Liver (tissue), 3 donors: ENCODE results near the gene AMPH.

ENCODE experiments used
- FOXA1 ChIP-seq: IDR thresholded peaks from 2 replicates; pipeline ENCODE4 v1.6.1; 2016; ENCODE audit warnings: antibody characterized with exemption
- GABPA ChIP-seq, 2 donors: IDR thresholded peaks in 1 of 2; conservative IDR thresholded peaks in 1 of 2; 2 replicates each; pipeline ENCODE4 v1.6.1; 2016; ENCODE audit warnings: antibody characterized with exemption in 2 of 2, mild to moderate bottlenecking in 1 of 2, moderate library complexity in 1 of 2
- HNF4A ChIP-seq, 2 donors: conservative IDR thresholded peaks; 2 replicates each; pipeline ENCODE4 v1.6.1; 2016; ENCODE audit warnings: antibody characterized with exemption in 2 of 2, mild to moderate bottlenecking in 2 of 2
- HNF4G ChIP-seq: IDR thresholded peaks from 2 replicates; pipeline ENCODE4 v1.6.1; 2016; ENCODE audit warnings: antibody characterized with exemption
- JUND ChIP-seq, 2 donors: IDR thresholded peaks; 2 replicates each; pipeline ENCODE4 v1.6.1; 2016; ENCODE audit warnings: antibody characterized with exemption in 2 of 2
- RAD21 ChIP-seq, 2 donors: IDR thresholded peaks; 2 replicates each; pipeline ENCODE4 v1.6.1; 2016; ENCODE audit warnings: antibody characterized with exemption in 2 of 2, mild to moderate bottlenecking in 2 of 2
- SP1 ChIP-seq: IDR thresholded peaks from 2 replicates; pipeline ENCODE4 v1.6.1; 2018; ENCODE audit warnings: antibody characterized with exemption, mild to moderate bottlenecking
- YY1 ChIP-seq: IDR thresholded peaks from 2 replicates; pipeline ENCODE4 v1.6.1; 2016; ENCODE audit warnings: antibody characterized with exemption, mild to moderate bottlenecking
- TF ChIP-seq, protein P1 (sequence below): fragments of 150-350 bp; IDR thresholded peaks from 2 replicates; pipeline ENCODE4 v1.5.1; 2017; ENCODE audit warnings: improper control_type of control experiment, low read depth, low read length; ENCODE audit not compliant: missing input control
- TF ChIP-seq, protein P2 (sequence below): IDR thresholded peaks from 2 replicates; pipeline ENCODE4 v1.6.1; 2016; ENCODE audit warnings: antibody characterized with exemption, mild to moderate bottlenecking
- TF ChIP-seq, protein P3 (sequence below): IDR thresholded peaks from 2 replicates; pipeline ENCODE4 v1.6.1; 2016; ENCODE audit warnings: antibody characterized with exemption
- TF ChIP-seq, protein P4 (sequence below): IDR thresholded peaks from 2 replicates; pipeline ENCODE4 v1.6.1; 2016; ENCODE audit warnings: antibody characterized with exemption
- TF ChIP-seq, protein P5 (sequence below): IDR thresholded peaks from 2 replicates; pipeline ENCODE4 v1.6.1; 2016; ENCODE audit warnings: antibody characterized with exemption
- donor health status: healthy.
- donor health status: healthy.

DNA sequence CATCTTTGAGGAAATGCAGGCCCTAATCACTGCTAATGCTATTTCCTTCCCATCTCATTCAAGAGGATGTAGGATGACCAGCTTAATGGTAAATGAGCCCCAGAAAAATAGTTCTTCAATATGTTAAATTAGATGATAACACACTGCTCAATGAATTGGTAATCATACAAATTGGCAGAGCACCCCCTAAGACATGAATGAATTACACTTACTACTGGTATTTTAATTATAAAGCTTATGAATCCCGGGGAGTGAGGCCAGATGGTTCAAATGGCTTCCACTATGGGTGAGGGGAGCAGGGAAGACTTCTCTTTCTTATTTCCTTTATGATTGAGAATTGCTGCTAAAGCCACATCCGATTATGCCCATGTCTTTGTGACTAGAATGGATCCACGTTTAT is 198.5 kb downstream of the AMPH start:
- TF ChIP-seq, protein P1, sequence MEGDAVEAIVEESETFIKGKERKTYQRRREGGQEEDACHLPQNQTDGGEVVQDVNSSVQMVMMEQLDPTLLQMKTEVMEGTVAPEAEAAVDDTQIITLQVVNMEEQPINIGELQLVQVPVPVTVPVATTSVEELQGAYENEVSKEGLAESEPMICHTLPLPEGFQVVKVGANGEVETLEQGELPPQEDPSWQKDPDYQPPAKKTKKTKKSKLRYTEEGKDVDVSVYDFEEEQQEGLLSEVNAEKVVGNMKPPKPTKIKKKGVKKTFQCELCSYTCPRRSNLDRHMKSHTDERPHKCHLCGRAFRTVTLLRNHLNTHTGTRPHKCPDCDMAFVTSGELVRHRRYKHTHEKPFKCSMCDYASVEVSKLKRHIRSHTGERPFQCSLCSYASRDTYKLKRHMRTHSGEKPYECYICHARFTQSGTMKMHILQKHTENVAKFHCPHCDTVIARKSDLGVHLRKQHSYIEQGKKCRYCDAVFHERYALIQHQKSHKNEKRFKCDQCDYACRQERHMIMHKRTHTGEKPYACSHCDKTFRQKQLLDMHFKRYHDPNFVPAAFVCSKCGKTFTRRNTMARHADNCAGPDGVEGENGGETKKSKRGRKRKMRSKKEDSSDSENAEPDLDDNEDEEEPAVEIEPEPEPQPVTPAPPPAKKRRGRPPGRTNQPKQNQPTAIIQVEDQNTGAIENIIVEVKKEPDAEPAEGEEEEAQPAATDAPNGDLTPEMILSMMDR: no peak
- TF ChIP-seq, protein P2, sequence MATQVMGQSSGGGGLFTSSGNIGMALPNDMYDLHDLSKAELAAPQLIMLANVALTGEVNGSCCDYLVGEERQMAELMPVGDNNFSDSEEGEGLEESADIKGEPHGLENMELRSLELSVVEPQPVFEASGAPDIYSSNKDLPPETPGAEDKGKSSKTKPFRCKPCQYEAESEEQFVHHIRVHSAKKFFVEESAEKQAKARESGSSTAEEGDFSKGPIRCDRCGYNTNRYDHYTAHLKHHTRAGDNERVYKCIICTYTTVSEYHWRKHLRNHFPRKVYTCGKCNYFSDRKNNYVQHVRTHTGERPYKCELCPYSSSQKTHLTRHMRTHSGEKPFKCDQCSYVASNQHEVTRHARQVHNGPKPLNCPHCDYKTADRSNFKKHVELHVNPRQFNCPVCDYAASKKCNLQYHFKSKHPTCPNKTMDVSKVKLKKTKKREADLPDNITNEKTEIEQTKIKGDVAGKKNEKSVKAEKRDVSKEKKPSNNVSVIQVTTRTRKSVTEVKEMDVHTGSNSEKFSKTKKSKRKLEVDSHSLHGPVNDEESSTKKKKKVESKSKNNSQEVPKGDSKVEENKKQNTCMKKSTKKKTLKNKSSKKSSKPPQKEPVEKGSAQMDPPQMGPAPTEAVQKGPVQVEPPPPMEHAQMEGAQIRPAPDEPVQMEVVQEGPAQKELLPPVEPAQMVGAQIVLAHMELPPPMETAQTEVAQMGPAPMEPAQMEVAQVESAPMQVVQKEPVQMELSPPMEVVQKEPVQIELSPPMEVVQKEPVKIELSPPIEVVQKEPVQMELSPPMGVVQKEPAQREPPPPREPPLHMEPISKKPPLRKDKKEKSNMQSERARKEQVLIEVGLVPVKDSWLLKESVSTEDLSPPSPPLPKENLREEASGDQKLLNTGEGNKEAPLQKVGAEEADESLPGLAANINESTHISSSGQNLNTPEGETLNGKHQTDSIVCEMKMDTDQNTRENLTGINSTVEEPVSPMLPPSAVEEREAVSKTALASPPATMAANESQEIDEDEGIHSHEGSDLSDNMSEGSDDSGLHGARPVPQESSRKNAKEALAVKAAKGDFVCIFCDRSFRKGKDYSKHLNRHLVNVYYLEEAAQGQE: no peak
- TF ChIP-seq YY1 (no peak), HNF4G (no peak), FOXA1 (no peak), RAD21 (IDR thresholded peaks at IDR 0.05) (no peak), GABPA (IDR thresholded peaks at IDR 0.05 in 1 of 2, conservative IDR thresholded peaks at IDR 0.05 in 1 of 2) (no peak), HNF4A (conservative IDR thresholded peaks at IDR 0.05) (no peak), JUND (IDR thresholded peaks at IDR 0.05) (no peak), SP1 (no peak)
- TF ChIP-seq, protein P3, sequence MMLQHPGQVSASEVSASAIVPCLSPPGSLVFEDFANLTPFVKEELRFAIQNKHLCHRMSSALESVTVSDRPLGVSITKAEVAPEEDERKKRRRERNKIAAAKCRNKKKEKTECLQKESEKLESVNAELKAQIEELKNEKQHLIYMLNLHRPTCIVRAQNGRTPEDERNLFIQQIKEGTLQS: no peak
- TF ChIP-seq, protein P4, sequence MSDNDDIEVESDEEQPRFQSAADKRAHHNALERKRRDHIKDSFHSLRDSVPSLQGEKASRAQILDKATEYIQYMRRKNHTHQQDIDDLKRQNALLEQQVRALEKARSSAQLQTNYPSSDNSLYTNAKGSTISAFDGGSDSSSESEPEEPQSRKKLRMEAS: no peak
- TF ChIP-seq, protein P5, sequence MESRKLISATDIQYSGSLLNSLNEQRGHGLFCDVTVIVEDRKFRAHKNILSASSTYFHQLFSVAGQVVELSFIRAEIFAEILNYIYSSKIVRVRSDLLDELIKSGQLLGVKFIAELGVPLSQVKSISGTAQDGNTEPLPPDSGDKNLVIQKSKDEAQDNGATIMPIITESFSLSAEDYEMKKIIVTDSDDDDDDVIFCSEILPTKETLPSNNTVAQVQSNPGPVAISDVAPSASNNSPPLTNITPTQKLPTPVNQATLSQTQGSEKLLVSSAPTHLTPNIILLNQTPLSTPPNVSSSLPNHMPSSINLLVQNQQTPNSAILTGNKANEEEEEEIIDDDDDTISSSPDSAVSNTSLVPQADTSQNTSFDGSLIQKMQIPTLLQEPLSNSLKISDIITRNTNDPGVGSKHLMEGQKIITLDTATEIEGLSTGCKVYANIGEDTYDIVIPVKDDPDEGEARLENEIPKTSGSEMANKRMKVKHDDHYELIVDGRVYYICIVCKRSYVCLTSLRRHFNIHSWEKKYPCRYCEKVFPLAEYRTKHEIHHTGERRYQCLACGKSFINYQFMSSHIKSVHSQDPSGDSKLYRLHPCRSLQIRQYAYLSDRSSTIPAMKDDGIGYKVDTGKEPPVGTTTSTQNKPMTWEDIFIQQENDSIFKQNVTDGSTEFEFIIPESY: no peak
